Upper lobe of right lung (tissue), 1 donor: Measurements from ENCODE around the gene BCL11A. TPM values are rescaled to one million over a fixed set of nuclear protein-coding genes. Genes with fewer than 3 reads are reported as not detected.

Experiments
- ATAC-seq: fragments of 200-7000 bp; cut with Tn5 transposase; one replicate; pipeline ENCODE4 v1.9.1; 2020; ENCODE audit warnings: mild to moderate bottlenecking, moderate library complexity
- DNase-seq: peaks from one replicate; pipeline ENCODE4 v3.0.0-alpha.2; 2020
- H3K27ac ChIP-seq: fragments of 200-600 bp; one replicate; pipeline ENCODE4 v1.8.0; 2022
- H3K27me3 ChIP-seq: fragments of 200-600 bp; one replicate; pipeline ENCODE4 v1.8.0; 2022; ENCODE audit warnings: mild to moderate bottlenecking
- H3K36me3 ChIP-seq: fragments of 200-600 bp; one replicate; pipeline ENCODE4 v1.8.0; 2022
- H3K4me1 ChIP-seq: fragments of 200-600 bp; one replicate; pipeline ENCODE4 v1.8.0; 2022
- H3K4me3 ChIP-seq: fragments of 200-600 bp; one replicate; pipeline ENCODE4 v1.8.0; 2022; ENCODE audit warnings: mild to moderate bottlenecking
- H3K9me3 ChIP-seq: fragments of 200-600 bp; one replicate; pipeline ENCODE4 v1.8.0; 2022
- CTCF ChIP-seq: fragments of 200-600 bp; IDR thresholded peaks from one replicate; pipeline ENCODE4 v1.8.0; 2022; ENCODE audit warnings: antibody characterized with exemption
- intact Hi-C: fragments of 100-400 bp; cut with DNase I; formaldehyde crosslinking; loops from one replicate; pipeline ENCODE4 v1.11.0; 2022
- total RNA-seq: library from RNA; stranded (reverse); fragmentation: NEBNext Ultra II Directional; extraction: Animal tissue kit (Norgen Biotek cat#: 25700); gene quantifications from one replicate; pipeline ENCODE4 v1.2.1, GENCODE V29; 2021
- donor health status: DM: no; HTN: yes; CAD: no; lungs with severe emphysema.

BCL11A gene
- total RNA-seq, 1 donor from 2014 or later, result 10.3 TPM

GRCh38 chr2:60548845-60549237 lies 4.6 kb downstream of the BCL11A start:
- H3K4me1 ChIP-seq, result peaks cover 31% of the 10 kb centered on the region
- no peaks in the 10 kb centered on the region for H3K9me3 ChIP-seq
- peak overlapping the region; percentile 66 for H3K4me3 ChIP-seq
- H3K27ac ChIP-seq, result peak overlapping the region; percentile 39
- TF ChIP-seq CTCF, result no peak
- peaks cover 74% of the 10 kb centered on the region for H3K27me3 ChIP-seq
- intact Hi-C loops, result no loop called here
- no peak for DNase-seq
- H3K36me3 ChIP-seq, result no peaks in the 10 kb centered on the region
- no peak for ATAC-seq

GRCh38 chr2:60548311-60548710 lies 5.1 kb downstream of the BCL11A start:
- no peak for TF ChIP-seq CTCF
- H3K27ac ChIP-seq, result no peak overlapping the region
- H3K9me3 ChIP-seq, result no peaks in the 10 kb centered on the region
- peak overlapping the region; percentile 66 for H3K4me3 ChIP-seq
- ATAC-seq (no peak), DNase-seq (no peak)
- peaks cover 30% of the 10 kb centered on the region for H3K4me1 ChIP-seq
- no peaks in the 10 kb centered on the region for H3K36me3 ChIP-seq
- intact Hi-C loops, result no loop called here
- H3K27me3 ChIP-seq, result peaks cover 72% of the 10 kb centered on the region

- Histone ChIP-seq H3K4me1 (peaks cover 25% of the 10 kb centered on the region), H3K9me3 (no peaks in the 10 kb centered on the region), H3K27me3 (peaks cover 68% of the 10 kb centered on the region), H3K27ac (no peak overlapping the region), H3K36me3 (no peaks in the 10 kb centered on the region), H3K4me3 (no peak overlapping the region)
- no peak for TF ChIP-seq CTCF
- intact Hi-C loops, result no loop called here
- no peak for ATAC-seq
- DNase-seq, result no peak
Measured at GRCh38 chr2:60547841-60548240, 5.6 kb downstream of the BCL11A start.

GRCh38 chr2:60546756-60547420 lies 6.6 kb downstream of the BCL11A start:
- peaks cover 58% of the 10 kb centered on the region for H3K27me3 ChIP-seq
- H3K4me1 ChIP-seq, result peaks cover 19% of the 10 kb centered on the region
- H3K4me3 ChIP-seq, result no peak overlapping the region
- intact Hi-C loops, result no loop called here
- ATAC-seq (no peak), DNase-seq (no peak)
- H3K36me3 ChIP-seq, result no peaks in the 10 kb centered on the region
- no peaks in the 10 kb centered on the region for H3K9me3 ChIP-seq
- no peak overlapping the region for H3K27ac ChIP-seq
- TF ChIP-seq CTCF, result no peak

GRCh38 chr2:60544954-60545560 lies 8.4 kb downstream of the BCL11A start:
- H3K36me3 ChIP-seq, result no peaks in the 10 kb centered on the region
- peaks cover 57% of the 10 kb centered on the region for H3K27me3 ChIP-seq
- intact Hi-C loops, result no loop called here
- no peak overlapping the region for H3K27ac ChIP-seq
- TF ChIP-seq CTCF, result no peak
- no peak for ATAC-seq
- no peak for DNase-seq
- H3K9me3 ChIP-seq, result no peaks in the 10 kb centered on the region
- no peak overlapping the region for H3K4me3 ChIP-seq
- peaks cover 8% of the 10 kb centered on the region for H3K4me1 ChIP-seq
